Mesothelial cell of epicardium (in vitro differentiated cells): ENCODE measurements around the gene NEK1. TPM values are rescaled to one million over a fixed set of nuclear protein-coding genes. Genes with fewer than 3 reads are reported as not detected.

Source experiments
- DNase-seq, 2 experiments: peaks; one replicate each; pipeline ENCODE4 v3.0.0; 2021; ENCODE audit warnings: low spot score in 2 of 2; ENCODE audit not compliant: unreplicated experiment in 2 of 2
- H3K27ac Mint-ChIP-seq: 2 replicates; pipeline ENCODE4 v1.8.0; 2021; ENCODE audit warnings: mixed read lengths
- H3K27me3 Mint-ChIP-seq: 2 replicates; pipeline ENCODE4 v1.8.0; 2021; ENCODE audit warnings: low read depth, mixed read lengths
- H3K36me3 Mint-ChIP-seq: 2 replicates; pipeline ENCODE4 v1.8.0; 2021; ENCODE audit warnings: mixed read lengths
- H3K4me1 Mint-ChIP-seq: 2 replicates; pipeline ENCODE4 v1.8.0; 2021; ENCODE audit warnings: mixed read lengths
- H3K4me3 Mint-ChIP-seq: 2 replicates; pipeline ENCODE4 v1.8.0; 2021; ENCODE audit warnings: mild to moderate bottlenecking, moderate library complexity, mixed read lengths
- H3K9me3 Mint-ChIP-seq: 2 replicates; pipeline ENCODE4 v1.8.0; 2021; ENCODE audit warnings: mixed read lengths
- CTCF ChIP-seq: fragments of 200-600 bp; sonication (generic); IDR thresholded peaks from one replicate; pipeline ENCODE4 v1.5.0; 2021; ENCODE audit warnings: antibody characterized with exemption; ENCODE audit not compliant: unreplicated experiment
- total RNA-seq: library from RNA; stranded (reverse); gene quantifications from 3 replicates; pipeline ENCODE4 v1.2.1, GENCODE V29; 2021

Gene NEK1
- total RNA-seq, 1 donor from 2014 or later: 21.3 TPM

DNA sequence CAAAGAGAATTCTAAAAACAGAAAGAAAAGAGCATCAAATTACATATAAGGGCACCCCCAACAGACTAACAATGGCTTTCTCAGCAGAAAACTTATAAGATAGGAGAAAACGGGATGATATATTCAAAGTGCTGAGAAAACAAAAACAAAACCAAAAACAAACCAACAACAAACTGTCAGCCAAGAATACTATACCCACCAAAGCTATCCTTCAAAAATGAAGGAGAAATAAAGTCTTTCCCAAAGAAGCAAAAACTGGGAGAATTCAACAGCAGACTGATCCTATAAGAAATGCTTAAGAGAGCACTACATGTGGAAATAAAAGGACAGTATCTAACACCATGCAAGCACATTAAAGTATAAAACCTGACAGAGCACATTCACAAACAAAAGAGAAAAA, 168.6 kb downstream of the NEK1 start:
- peaks cover 56% of the 10 kb centered on the region for H3K36me3 Mint-ChIP-seq
- DNase-seq: no peak
- no peaks in the 10 kb centered on the region for H3K27me3 Mint-ChIP-seq
- no peak overlapping the region for H3K4me3 Mint-ChIP-seq
- no peak for TF ChIP-seq CTCF
- no peak overlapping the region for H3K27ac Mint-ChIP-seq
- peaks cover 3% of the 10 kb centered on the region for H3K4me1 Mint-ChIP-seq
- H3K9me3 Mint-ChIP-seq: peaks cover 55% of the 10 kb centered on the region

DNA sequence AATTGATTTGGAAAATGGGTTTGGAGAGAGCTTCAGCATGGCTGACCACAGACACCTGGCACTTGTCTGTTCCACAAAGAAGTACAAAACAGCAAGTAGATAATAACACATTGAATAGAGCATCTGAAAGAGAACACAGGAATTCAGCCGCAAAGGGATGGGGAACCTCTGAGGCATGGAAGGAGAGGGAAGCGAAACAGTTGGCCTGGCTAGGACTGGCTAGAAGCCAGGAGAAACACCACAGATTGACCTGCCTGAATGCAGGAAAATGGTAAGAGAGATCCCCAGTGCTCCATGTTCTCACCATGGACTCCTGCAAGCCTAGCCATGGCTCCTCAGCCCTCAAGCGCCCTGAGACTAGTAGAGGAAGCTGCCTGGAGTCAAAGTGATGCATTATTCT, 171.9 kb downstream of the NEK1 start:
- Mint-ChIP-seq H3K36me3 (peaks cover 28% of the 10 kb centered on the region), H3K4me3 (no peak overlapping the region), H3K27ac (no peak overlapping the region), H3K9me3 (peaks cover 29% of the 10 kb centered on the region), H3K27me3 (no peaks in the 10 kb centered on the region), H3K4me1 (peaks cover 3% of the 10 kb centered on the region)
- no peak for TF ChIP-seq CTCF
- DNase-seq: no peak

DNA sequence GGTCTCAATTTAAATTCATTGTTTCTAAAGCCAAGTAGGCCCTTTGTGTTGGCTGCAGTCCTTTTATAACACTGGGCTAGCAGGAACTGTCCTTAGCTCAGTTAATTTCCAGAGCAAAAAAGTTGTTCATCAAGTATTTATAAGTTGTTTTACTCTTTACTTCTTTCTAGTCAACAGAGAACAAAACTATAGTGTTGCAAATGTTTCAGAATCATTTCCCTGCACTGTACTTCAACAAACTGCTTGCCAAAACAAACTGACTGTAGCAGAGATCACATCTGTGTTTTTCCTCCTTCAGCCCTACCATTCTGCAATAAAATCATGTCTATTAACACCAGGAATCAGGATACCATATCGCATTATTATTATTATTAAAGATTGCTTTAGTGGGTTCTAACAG, 173.1 kb downstream of the NEK1 start:
- Mint-ChIP-seq H3K4me1 (peaks cover 3% of the 10 kb centered on the region), H3K27me3 (no peaks in the 10 kb centered on the region), H3K9me3 (peaks cover 17% of the 10 kb centered on the region), H3K27ac (no peak overlapping the region), H3K36me3 (peaks cover 18% of the 10 kb centered on the region), H3K4me3 (no peak overlapping the region)
- no peak for DNase-seq
- TF ChIP-seq CTCF: no peak

GRCh38 chr4:169438057-169438480, 174.3 kb downstream of the NEK1 start:
- no peak for DNase-seq
- Mint-ChIP-seq H3K27ac (no peak overlapping the region), H3K4me1 (peaks cover 3% of the 10 kb centered on the region), H3K27me3 (no peaks in the 10 kb centered on the region), H3K4me3 (no peak overlapping the region), H3K36me3 (peaks cover 8% of the 10 kb centered on the region), H3K9me3 (peaks cover 7% of the 10 kb centered on the region)
- TF ChIP-seq CTCF: no peak

- Mint-ChIP-seq H3K27ac (no peak overlapping the region), H3K4me1 (peaks cover 3% of the 10 kb centered on the region), H3K36me3 (peaks cover 7% of the 10 kb centered on the region), H3K27me3 (no peaks in the 10 kb centered on the region), H3K4me3 (no peak overlapping the region), H3K9me3 (peaks cover 4% of the 10 kb centered on the region)
- TF ChIP-seq CTCF: no peak
- no peak for DNase-seq
Measured at GRCh38 chr4:169437299-169438047, 174.9 kb downstream of the NEK1 start.

DNA sequence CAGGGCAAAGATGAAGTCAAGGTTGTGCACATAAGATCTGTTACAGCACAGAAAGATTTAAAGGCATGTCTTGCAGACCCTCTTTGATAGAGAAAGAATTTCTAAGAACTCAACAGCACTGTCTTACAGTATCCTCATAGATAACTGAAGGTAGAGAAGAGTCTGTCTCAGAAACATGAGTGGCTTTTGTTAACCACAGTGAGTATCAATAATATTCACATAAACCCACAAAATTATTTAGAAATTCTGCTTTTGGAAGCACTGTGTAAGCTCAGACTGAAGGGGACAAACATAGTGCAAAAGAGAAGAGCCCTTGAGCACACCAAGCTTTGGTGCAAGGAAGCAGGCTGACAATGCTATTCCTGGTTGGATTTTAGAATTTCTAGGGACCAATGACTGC, 175.6 kb downstream of the NEK1 start:
- Mint-ChIP-seq H3K4me1 (peaks cover 3% of the 10 kb centered on the region), H3K4me3 (no peak overlapping the region), H3K27ac (no peak overlapping the region), H3K27me3 (no peaks in the 10 kb centered on the region), H3K36me3 (peaks cover 4% of the 10 kb centered on the region), H3K9me3 (no peaks in the 10 kb centered on the region)
- DNase-seq: no peak
- TF ChIP-seq CTCF: no peak
